ENCODE data around the gene ZMIZ1.

Gene ZMIZ1

DNA sequence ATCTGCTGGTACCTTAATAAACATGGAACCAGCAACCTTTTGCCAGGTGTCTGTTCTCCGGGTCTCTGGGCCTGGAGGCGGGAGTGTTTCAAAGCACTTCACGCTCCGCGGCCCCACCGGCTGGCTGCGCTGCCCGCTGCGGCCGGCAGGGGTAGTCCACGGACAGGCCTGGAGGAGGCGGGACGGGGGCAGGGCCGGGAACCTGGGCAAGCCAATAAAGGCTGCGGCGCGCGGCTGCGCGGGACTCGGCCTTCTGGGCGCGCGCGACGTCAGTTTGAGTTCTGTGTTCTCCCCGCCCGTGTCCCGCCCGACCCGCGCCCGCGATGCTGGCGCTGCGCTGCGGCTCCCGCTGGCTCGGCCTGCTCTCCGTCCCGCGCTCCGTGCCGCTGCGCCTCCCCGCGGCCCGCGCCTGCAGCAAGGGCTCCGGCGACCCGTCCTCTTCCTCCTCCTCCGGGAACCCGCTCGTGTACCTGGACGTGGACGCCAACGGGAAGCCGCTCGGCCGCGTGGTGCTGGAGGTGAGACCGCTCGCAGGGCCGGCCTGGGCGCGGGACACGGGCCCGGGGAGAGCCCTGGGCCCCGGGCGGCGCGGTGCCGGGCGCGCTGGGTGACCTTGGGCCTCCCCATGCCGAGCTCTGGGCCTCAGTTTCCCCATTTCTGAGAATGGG, 278.6 kb downstream of the ZMIZ1 start, which contains the start of gene PPIF:
Gene PPIF (plus strand): TSS at position 244 of the 668 bp plus-strand sequence. CDS start 80 bp downstream, at position 324.
- H3K9me3 Mint-ChIP-seq, result no peaks in the 10 kb centered on the region
- peaks cover 28% of the 10 kb centered on the region for H3K4me1 Mint-ChIP-seq (ENCODE audit: low read depth)
- DNase-seq, result peak; percentile 99
- H3K27ac Mint-ChIP-seq, result peak within 1 kb of the TSS; percentile 96
- H3K4me3 Mint-ChIP-seq, result peak within 1 kb of the TSS; percentile 89
- no peaks in the 10 kb centered on the region for H3K27me3 Mint-ChIP-seq
- peaks cover 47% of the 10 kb centered on the region for H3K36me3 Mint-ChIP-seq (ENCODE audit: low read depth)

DNA sequence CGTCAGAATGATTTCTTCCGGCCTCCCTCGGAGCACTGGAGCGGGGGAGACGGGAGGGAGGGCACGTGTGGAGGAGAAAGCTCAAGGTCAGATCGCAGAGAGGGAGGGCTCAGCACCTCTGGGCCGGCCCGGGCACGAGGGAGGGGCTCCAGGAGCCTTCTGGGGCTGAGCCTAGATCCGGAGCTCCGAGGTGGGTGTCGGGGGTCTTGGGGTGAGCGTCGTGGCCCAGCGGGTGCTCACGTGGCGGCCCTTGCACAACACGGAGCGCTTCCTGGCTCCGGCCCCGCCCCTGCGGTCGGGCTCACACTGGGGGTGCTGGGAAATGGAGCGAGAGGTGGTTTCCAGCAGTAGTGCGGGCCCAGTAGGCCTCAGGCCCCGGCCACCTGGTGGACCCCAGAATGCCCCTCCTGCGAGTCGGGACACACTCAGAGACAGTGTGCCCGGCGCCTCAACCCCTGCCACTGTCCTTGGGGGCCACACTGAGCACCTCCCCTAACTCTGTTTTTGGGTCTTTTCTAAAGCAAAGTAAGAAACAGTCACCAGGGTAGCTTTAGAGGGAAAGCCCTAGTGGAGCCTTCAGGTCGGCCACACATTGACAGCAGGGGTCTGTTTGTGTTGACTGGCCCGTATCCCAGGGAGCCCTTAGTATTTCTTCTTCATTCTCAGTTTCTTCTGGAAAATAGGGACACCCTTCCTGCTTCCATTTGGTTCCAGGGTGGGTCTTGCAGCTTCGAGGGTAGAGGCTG, 279.3 kb downstream of the ZMIZ1 start:
- Mint-ChIP-seq H3K27me3 (no peaks in the 10 kb centered on the region), H3K4me1 (ENCODE audit: low read depth) (peaks cover 33% of the 10 kb centered on the region), H3K9me3 (no peaks in the 10 kb centered on the region), H3K4me3 (peak overlapping the region; percentile 89), H3K36me3 (ENCODE audit: low read depth) (peaks cover 54% of the 10 kb centered on the region), H3K27ac (peak overlapping the region; percentile 96)
- DNase-seq, result peak; percentile 86

GRCh38 chr10:79348640-79348988, 279.8 kb downstream of the ZMIZ1 start:
- no peak for DNase-seq
- Mint-ChIP-seq H3K4me1 (ENCODE audit: low read depth) (peaks cover 38% of the 10 kb centered on the region), H3K4me3 (peak overlapping the region; percentile 89), H3K36me3 (ENCODE audit: low read depth) (peaks cover 60% of the 10 kb centered on the region), H3K27me3 (no peaks in the 10 kb centered on the region), H3K27ac (peak overlapping the region; percentile 96), H3K9me3 (no peaks in the 10 kb centered on the region)

GRCh38 chr10:79349072-79349491, 280.3 kb downstream of the ZMIZ1 start:
- no peaks in the 10 kb centered on the region for H3K9me3 Mint-ChIP-seq
- peak overlapping the region; percentile 96 for H3K27ac Mint-ChIP-seq
- peak overlapping the region; percentile 89 for H3K4me3 Mint-ChIP-seq
- H3K4me1 Mint-ChIP-seq (ENCODE audit: low read depth), result peaks cover 43% of the 10 kb centered on the region
- H3K27me3 Mint-ChIP-seq, result no peaks in the 10 kb centered on the region
- DNase-seq, result no peak
- peaks cover 64% of the 10 kb centered on the region for H3K36me3 Mint-ChIP-seq (ENCODE audit: low read depth)

- Mint-ChIP-seq H3K27me3 (no peaks in the 10 kb centered on the region), H3K36me3 (ENCODE audit: low read depth) (peaks cover 72% of the 10 kb centered on the region), H3K27ac (peak overlapping the region; percentile 96), H3K9me3 (no peaks in the 10 kb centered on the region), H3K4me1 (ENCODE audit: low read depth) (peaks cover 50% of the 10 kb centered on the region), H3K4me3 (peak overlapping the region; percentile 89)
- no peak for DNase-seq
Observed at GRCh38 chr10:79349766-79350406, 281.1 kb downstream of the ZMIZ1 start.

- Mint-ChIP-seq H3K27me3 (no peaks in the 10 kb centered on the region), H3K4me1 (ENCODE audit: low read depth) (peaks cover 55% of the 10 kb centered on the region), H3K36me3 (ENCODE audit: low read depth) (peaks cover 79% of the 10 kb centered on the region), H3K27ac (peak overlapping the region; percentile 96), H3K9me3 (no peaks in the 10 kb centered on the region), H3K4me3 (peak overlapping the region; percentile 89)
- DNase-seq, result no peak
Observed at GRCh38 chr10:79350407-79351154, 281.8 kb downstream of the ZMIZ1 start.

DNA sequence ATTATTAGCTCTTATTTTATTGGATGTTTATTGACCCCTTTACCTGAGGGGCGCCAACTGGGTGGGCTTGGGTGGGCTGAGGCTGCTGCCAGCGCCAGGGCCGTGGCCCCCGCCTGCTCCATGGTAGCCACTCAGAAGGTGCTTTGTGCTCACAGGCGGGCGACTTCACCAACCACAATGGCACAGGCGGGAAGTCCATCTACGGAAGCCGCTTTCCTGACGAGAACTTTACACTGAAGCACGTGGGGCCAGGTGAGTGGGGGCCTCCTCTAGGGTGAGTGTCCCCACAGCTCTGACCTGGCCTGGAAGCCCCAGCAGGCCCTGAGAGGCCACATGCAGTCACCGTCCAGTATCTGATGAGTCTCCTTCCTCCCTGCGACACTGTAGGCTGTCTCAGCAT, 282.6 kb downstream of the ZMIZ1 start:
- Mint-ChIP-seq H3K4me1 (ENCODE audit: low read depth) (peaks cover 63% of the 10 kb centered on the region), H3K27me3 (no peaks in the 10 kb centered on the region), H3K27ac (no peak overlapping the region), H3K4me3 (no peak overlapping the region), H3K9me3 (no peaks in the 10 kb centered on the region), H3K36me3 (ENCODE audit: low read depth) (peaks cover 87% of the 10 kb centered on the region)
- DNase-seq, result no peak

DNA sequence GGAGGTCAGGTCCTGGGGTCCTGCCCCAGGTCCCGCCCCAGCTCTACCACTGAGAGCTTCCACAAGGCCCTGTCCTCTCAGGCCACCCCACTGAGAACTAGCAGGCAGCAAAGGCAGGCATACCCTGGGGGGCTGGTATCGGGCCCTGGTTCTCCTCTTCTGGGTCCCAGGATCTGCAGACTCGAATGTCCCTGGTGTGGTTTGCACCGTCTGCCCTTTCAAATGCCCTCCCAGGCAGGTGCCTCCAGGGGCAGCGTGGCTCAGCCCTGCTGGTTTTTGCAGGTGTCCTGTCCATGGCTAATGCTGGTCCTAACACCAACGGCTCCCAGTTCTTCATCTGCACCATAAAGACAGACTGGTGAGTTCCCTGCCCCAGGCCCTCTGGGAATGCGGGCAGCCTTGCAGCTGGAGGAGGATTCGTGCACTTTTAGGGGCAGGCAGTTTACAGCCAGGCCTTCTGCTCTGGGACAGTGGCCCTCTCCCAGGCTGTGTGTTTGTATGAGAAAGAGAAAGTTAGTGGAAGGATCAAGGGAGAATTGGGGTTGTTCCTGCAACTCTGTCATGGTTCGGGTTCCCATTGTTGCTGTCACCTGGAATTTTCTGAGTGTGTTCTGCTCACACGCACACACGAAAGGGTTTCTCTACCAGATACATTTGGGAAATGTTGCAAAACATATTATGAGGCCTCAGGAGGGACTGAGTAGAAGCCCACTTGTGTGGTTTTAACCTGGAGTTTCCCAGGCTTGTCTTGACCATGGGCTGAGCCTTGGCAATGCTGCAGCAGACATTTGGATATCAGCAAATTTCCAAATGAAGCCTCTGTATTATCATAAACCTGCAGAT, 283.5 kb downstream of the ZMIZ1 start:
- H3K27me3 Mint-ChIP-seq, result no peaks in the 10 kb centered on the region
- DNase-seq, result no peak
- no peaks in the 10 kb centered on the region for H3K9me3 Mint-ChIP-seq
- H3K4me1 Mint-ChIP-seq (ENCODE audit: low read depth), result peaks cover 59% of the 10 kb centered on the region
- peaks cover 94% of the 10 kb centered on the region for H3K36me3 Mint-ChIP-seq (ENCODE audit: low read depth)
- H3K4me3 Mint-ChIP-seq, result no peak overlapping the region
- H3K27ac Mint-ChIP-seq, result peak overlapping the region; percentile 16

GRCh38 chr10:79353000-79353406, 284.2 kb downstream of the ZMIZ1 start:
- Mint-ChIP-seq H3K27ac (no peak overlapping the region), H3K4me3 (no peak overlapping the region), H3K9me3 (no peaks in the 10 kb centered on the region), H3K36me3 (ENCODE audit: low read depth) (peaks cover 97% of the 10 kb centered on the region), H3K27me3 (no peaks in the 10 kb centered on the region), H3K4me1 (ENCODE audit: low read depth) (peaks cover 59% of the 10 kb centered on the region)
- DNase-seq, result no peak

DNA sequence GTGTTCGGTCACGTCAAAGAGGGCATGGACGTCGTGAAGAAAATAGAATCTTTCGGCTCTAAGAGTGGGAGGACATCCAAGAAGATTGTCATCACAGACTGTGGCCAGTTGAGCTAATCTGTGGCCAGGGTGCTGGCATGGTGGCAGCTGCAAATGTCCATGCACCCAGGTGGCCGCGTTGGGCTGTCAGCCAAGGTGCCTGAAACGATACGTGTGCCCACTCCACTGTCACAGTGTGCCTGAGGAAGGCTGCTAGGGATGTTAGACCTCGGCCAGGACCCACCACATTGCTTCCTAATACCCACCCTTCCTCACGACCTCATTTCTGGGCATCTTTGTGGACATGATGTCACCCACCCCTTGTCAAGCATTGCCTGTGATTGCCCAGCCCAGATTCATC, 285.0 kb downstream of the ZMIZ1 start:
- H3K27ac Mint-ChIP-seq, result peak overlapping the region; percentile 61
- DNase-seq, result no peak

DNA sequence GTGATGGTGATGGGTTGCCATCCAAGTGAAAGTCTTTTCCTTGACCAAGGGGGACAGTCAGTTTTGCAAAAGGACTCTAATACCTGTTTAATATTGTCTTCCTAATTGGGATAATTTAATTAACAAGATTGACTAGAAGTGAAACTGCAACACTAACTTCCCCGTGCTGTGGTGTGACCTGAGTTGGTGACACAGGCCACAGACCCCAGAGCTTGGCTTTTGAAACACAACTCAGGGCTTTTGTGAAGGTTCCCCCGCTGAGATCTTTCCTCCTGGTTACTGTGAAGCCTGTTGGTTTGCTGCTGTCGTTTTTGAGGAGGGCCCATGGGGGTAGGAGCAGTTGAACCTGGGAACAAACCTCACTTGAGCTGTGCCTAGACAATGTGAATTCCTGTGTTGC, 285.4 kb downstream of the ZMIZ1 start:
- H3K27me3 Mint-ChIP-seq, result no peaks in the 10 kb centered on the region
- H3K27ac Mint-ChIP-seq, result peak overlapping the region; percentile 61
- peaks cover 89% of the 10 kb centered on the region for H3K36me3 Mint-ChIP-seq (ENCODE audit: low read depth)
- no peaks in the 10 kb centered on the region for H3K9me3 Mint-ChIP-seq
- peaks cover 52% of the 10 kb centered on the region for H3K4me1 Mint-ChIP-seq (ENCODE audit: low read depth)
- no peak overlapping the region for H3K4me3 Mint-ChIP-seq
- no peak for DNase-seq

More for the DNA sequence above, 285.0 kb downstream of the ZMIZ1 start:
- Mint-ChIP-seq H3K36me3 (ENCODE audit: low read depth) (peaks cover 93% of the 10 kb centered on the region), H3K4me1 (ENCODE audit: low read depth) (peaks cover 56% of the 10 kb centered on the region), H3K27me3 (no peaks in the 10 kb centered on the region), H3K4me3 (no peak overlapping the region), H3K9me3 (no peaks in the 10 kb centered on the region)

GRCh38 chr10:79354615-79355014, 285.8 kb downstream of the ZMIZ1 start:
- peak overlapping the region; percentile 40 for H3K27ac Mint-ChIP-seq
- H3K4me1 Mint-ChIP-seq (ENCODE audit: low read depth), result peaks cover 47% of the 10 kb centered on the region
- H3K9me3 Mint-ChIP-seq, result no peaks in the 10 kb centered on the region
- DNase-seq, result no peak
- H3K27me3 Mint-ChIP-seq, result no peaks in the 10 kb centered on the region
- H3K4me3 Mint-ChIP-seq, result no peak overlapping the region
- H3K36me3 Mint-ChIP-seq (ENCODE audit: low read depth), result peaks cover 84% of the 10 kb centered on the region

DNA sequence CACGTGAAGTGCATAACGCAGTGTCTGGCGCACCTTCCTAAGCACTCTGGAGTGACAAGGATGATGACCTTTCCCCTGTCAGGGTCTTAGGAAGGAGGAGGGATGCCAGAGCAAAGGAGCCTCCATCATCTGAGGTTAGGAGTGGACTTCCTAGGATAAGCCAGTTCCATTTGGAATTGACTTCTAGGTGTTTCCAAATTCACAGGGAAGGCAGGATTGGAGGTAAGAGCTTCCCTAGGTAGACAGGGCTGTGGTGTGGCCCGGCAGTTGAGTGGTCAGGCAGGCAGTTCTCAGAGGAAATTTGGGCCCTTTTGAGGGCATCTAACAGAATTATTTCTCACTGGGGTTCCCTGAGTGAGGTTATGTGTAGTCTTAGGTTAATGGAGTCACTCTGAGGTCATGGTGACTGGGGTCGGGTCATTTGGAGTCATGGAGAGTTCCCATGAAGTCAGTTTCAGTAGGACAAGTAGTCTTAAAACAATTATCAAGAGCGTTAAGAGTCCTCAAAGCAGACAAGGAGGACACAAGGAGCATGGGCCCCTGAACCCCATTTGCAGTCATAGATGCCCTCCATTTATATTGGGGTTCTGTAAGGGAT, 286.8 kb downstream of the ZMIZ1 start:
- Mint-ChIP-seq H3K4me3 (no peak overlapping the region), H3K4me1 (ENCODE audit: low read depth) (peaks cover 39% of the 10 kb centered on the region), H3K27me3 (no peaks in the 10 kb centered on the region), H3K27ac (peak overlapping the region; percentile 64), H3K9me3 (no peaks in the 10 kb centered on the region), H3K36me3 (ENCODE audit: low read depth) (peaks cover 75% of the 10 kb centered on the region)
- DNase-seq, result no peak
